ENCODE data around the gene GNAL. TPM values are rescaled to one million over a fixed set of nuclear protein-coding genes. Genes with fewer than 3 reads are reported as not detected.

Gene GNAL
- total and polyA plus RNA-seq, 7 donors = 0.46 to 25.1 (median 13.2) TPM

DNA sequence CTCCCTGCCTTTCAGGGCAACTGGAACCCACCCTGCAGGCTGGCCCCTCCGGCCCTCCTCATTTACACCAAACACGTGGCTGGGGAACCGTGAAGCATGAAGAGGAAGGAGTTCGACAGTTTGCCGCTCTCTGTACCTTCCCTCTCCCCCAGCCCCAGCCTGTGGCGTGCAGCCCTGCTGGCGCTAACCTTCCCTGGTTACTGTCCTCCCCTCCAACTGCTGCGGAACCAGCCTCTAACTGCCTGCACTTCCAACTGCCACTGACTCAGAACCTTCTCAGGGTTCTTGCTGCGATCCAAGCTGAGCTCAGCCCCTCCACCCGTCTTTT is 19.2 kb upstream of the GNAL start:
- Histone ChIP-seq H3K4me3 (no peak overlapping the region), H3K27ac (no peak overlapping the region), H3K36me3 (no peaks in the 10 kb centered on the region), H3K27me3 (no peaks in the 10 kb centered on the region), H3K9me3 (no peaks in the 10 kb centered on the region), H3K4me1 (no peaks in the 10 kb centered on the region)
- no peak for DNase-seq
- no peak for TF ChIP-seq POLR2A (IDR thresholded peaks at IDR 0.05)
- no peak for TF ChIP-seq EP300 (IDR thresholded peaks at IDR 0.05)
- TF ChIP-seq, protein P1, sequence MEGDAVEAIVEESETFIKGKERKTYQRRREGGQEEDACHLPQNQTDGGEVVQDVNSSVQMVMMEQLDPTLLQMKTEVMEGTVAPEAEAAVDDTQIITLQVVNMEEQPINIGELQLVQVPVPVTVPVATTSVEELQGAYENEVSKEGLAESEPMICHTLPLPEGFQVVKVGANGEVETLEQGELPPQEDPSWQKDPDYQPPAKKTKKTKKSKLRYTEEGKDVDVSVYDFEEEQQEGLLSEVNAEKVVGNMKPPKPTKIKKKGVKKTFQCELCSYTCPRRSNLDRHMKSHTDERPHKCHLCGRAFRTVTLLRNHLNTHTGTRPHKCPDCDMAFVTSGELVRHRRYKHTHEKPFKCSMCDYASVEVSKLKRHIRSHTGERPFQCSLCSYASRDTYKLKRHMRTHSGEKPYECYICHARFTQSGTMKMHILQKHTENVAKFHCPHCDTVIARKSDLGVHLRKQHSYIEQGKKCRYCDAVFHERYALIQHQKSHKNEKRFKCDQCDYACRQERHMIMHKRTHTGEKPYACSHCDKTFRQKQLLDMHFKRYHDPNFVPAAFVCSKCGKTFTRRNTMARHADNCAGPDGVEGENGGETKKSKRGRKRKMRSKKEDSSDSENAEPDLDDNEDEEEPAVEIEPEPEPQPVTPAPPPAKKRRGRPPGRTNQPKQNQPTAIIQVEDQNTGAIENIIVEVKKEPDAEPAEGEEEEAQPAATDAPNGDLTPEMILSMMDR (IDR thresholded peaks at IDR 0.05) = no peak
- TF ChIP-seq POLR2AphosphoS5 (IDR thresholded peaks at IDR 0.05) = no peak
- intact Hi-C loops (cut with DNase I) = no loop called here
- 77 to 78% methylated on average over 10 of the region's 10 CpGs for WGBS, 2 donors

DNA sequence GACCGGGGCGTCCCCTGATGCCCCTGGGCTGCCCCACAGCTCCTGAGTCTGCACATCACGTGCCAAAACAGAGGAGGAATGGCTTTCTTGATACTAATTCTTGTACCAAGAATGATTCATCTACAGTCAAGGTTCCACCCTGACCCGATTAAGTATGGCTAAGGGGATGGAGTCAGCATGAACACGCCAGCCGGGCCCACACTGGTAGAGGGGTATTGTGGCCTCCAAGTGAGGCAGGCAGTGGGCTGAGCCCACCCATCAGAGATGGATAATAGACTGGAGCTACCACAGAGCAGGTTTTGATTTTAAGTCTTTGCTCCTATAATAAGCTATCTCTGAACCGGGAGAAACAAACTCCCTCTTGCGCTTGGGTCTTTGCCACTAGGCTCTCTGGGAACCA is 17.9 kb upstream of the GNAL start:
- Histone ChIP-seq H3K9me3 (no peaks in the 10 kb centered on the region), H3K27me3 (no peaks in the 10 kb centered on the region), H3K4me1 (no peaks in the 10 kb centered on the region), H3K36me3 (no peaks in the 10 kb centered on the region), H3K27ac (no peak overlapping the region), H3K4me3 (no peak overlapping the region)
- intact Hi-C loops (cut with DNase I) = no loop called here
- WGBS, 2 donors = 79 to 84% methylated on average over 8 of the region's 8 CpGs
- TF ChIP-seq, protein P1 (IDR thresholded peaks at IDR 0.05) = no peak
- TF ChIP-seq POLR2AphosphoS5 (IDR thresholded peaks at IDR 0.05) (no peak), EP300 (IDR thresholded peaks at IDR 0.05) (no peak), POLR2A (IDR thresholded peaks at IDR 0.05) (no peak)
- no peak for DNase-seq

DNA sequence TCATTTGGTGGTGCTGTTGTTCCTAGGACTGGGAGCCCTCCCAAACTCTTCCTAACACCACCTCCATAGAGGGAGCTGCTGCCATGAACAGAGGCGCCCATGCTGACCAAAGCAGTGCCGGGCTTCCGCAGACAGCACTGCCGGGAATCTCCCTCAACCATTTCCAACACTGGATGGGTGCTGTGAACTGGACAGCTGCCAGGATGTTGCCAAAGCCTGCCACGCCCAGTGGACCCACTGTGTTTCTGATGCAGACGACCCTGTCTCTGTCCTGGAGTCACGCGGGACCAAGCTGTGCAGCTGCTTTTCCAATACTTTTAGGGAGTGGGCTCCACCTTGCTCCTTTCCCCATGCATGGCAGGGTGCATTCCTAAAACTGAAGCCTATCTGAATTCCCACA is 16.9 kb upstream of the GNAL start:
- Histone ChIP-seq H3K4me1 (no peaks in the 10 kb centered on the region), H3K9me3 (no peaks in the 10 kb centered on the region), H3K27ac (no peak overlapping the region), H3K4me3 (no peak overlapping the region), H3K36me3 (no peaks in the 10 kb centered on the region), H3K27me3 (no peaks in the 10 kb centered on the region)
- intact Hi-C loops (cut with DNase I) = no loop called here
- DNase-seq = no peak
- 76 to 91% methylated on average over 8 of the region's 8 CpGs for WGBS, 2 donors
- no peak for TF ChIP-seq EP300 (IDR thresholded peaks at IDR 0.05)

DNA sequence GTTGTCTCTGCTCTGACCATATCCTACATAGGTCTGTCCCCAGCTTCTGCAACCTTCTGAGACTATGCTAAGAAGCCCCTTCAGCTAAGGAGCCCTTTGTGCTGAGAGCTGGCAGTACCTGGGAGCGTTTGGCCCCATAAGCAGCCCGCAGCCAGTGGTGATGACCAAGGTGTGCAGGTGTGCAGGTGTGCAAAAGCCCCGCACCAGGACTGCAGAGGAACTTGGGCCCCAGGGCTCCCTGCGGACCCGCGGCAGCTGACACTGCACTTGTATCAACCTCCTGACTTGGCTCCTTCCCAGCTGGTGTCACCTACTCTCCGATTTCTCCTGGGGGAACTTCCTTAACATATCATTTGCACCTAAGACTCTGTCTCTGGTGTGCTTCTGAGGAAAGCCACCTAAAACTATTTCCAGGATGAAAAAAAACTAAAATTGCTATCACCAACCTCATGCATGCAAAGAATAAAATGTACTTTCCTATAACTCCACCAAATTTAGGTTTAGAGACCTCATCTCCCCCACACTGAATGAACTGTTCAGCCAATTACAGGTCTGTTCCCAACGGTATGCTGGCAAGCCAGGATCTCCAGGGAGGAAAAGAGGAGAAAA is 16.1 kb upstream of the GNAL start:
- no peak for DNase-seq
- intact Hi-C loops (cut with DNase I) = no loop called here
- Histone ChIP-seq H3K36me3 (no peaks in the 10 kb centered on the region), H3K9me3 (no peaks in the 10 kb centered on the region), H3K4me3 (no peak overlapping the region), H3K4me1 (no peaks in the 10 kb centered on the region), H3K27me3 (no peaks in the 10 kb centered on the region), H3K27ac (no peak overlapping the region)
- 61 to 77% methylated on average over 8 of the region's 8 CpGs for WGBS, 2 donors
- TF ChIP-seq, protein P1 (IDR thresholded peaks at IDR 0.05) = no peak
- no peak for TF ChIP-seq EP300 (IDR thresholded peaks at IDR 0.05)
- no peak for TF ChIP-seq POLR2AphosphoS5 (IDR thresholded peaks at IDR 0.05)
- no peak for TF ChIP-seq POLR2A (IDR thresholded peaks at IDR 0.05)

DNA sequence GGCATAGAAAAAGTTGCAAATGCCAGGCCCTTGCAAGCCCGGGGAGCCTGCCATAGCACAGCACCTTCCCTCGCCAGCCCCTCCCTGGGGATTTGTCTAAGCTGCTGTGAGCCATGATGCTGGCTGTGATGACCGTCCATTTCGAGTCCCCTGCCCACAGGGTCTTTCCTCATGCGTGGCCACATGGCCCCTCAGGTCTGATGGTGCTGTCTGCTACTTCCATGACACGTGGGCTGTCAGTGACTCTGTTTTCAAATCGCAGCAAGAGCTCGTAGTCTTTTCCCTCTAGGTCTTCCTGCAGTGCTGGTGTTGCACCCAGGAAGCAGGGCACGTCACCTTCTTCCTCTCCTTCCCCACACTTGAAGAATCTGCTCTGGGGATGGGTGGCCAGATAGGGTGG is 15.5 kb upstream of the GNAL start:
- no peaks in the 10 kb centered on the region for H3K27me3 ChIP-seq
- TF ChIP-seq EP300 (IDR thresholded peaks at IDR 0.05) (no peak), POLR2AphosphoS5 (IDR thresholded peaks at IDR 0.05) (no peak), POLR2A (IDR thresholded peaks at IDR 0.05) (no peak)
- TF ChIP-seq, protein P1 (IDR thresholded peaks at IDR 0.05) = no peak
- no peaks in the 10 kb centered on the region for H3K9me3 ChIP-seq
- H3K36me3 ChIP-seq = no peaks in the 10 kb centered on the region
- H3K4me3 ChIP-seq = no peak overlapping the region
- no peak for DNase-seq
- intact Hi-C loops (cut with DNase I) = no loop called here
- WGBS, 2 donors = 62 to 74% methylated on average over 9 of the region's 9 CpGs
- H3K4me1 ChIP-seq = no peaks in the 10 kb centered on the region
- no peak overlapping the region for H3K27ac ChIP-seq

Data from sigmoid colon (tissue), 7 donors.